ENCODE data around the gene TEX12. TPM values are rescaled to one million over a fixed set of nuclear protein-coding genes. Genes with fewer than 3 reads are reported as not detected.

Gene TEX12
- not detected for total RNA-seq (ENCODE audit: unreplicated experiment)
- long read RNA-seq = 0 reads

- no peaks in the 10 kb centered on the region for H3K27me3 Mint-ChIP-seq (ENCODE audit: unreplicated experiment)
- no peak for TF ChIP-seq CTCF (IDR thresholded peaks at IDR 0.05; ENCODE audit: unreplicated experiment)
- H3K4me3 Mint-ChIP-seq (ENCODE audit: unreplicated experiment) = no peak within 1 kb of the TSS
- no peak within 1 kb of the TSS for H3K27ac Mint-ChIP-seq (ENCODE audit: unreplicated experiment)
- no peak for DNase-seq (ENCODE audit: low spot score)
- H3K36me3 Mint-ChIP-seq (ENCODE audit: low read depth, unreplicated experiment) = no peaks in the 10 kb centered on the region
- H3K9me3 Mint-ChIP-seq (ENCODE audit: unreplicated experiment) = no peaks in the 10 kb centered on the region
- H3K4me1 Mint-ChIP-seq (ENCODE audit: unreplicated experiment) = peaks cover 16% of the 10 kb centered on the region
Observed at GRCh38 chr11:112167145-112167544, at the start of gene TEX12. TEX12 (plus strand) TSS chr11:112167372; CDS start chr11:112169269, 1,897 bp downstream.

GRCh38 chr11:112118176-112118575 is 49.0 kb upstream of the TEX12 start:
- H3K36me3 Mint-ChIP-seq (ENCODE audit: low read depth, unreplicated experiment) = no peaks in the 10 kb centered on the region
- no peak for TF ChIP-seq CTCF (IDR thresholded peaks at IDR 0.05; ENCODE audit: unreplicated experiment)

GRCh38 chr11:112121981-112122615 is 45.1 kb upstream of the TEX12 start:
- TF ChIP-seq CTCF (IDR thresholded peaks at IDR 0.05; ENCODE audit: unreplicated experiment) = no peak
- no peak overlapping the region for H3K27ac Mint-ChIP-seq (ENCODE audit: unreplicated experiment)
- H3K4me1 Mint-ChIP-seq (ENCODE audit: unreplicated experiment) = no peaks in the 10 kb centered on the region
- no peaks in the 10 kb centered on the region for H3K27me3 Mint-ChIP-seq (ENCODE audit: unreplicated experiment)
- no peak for DNase-seq (ENCODE audit: low spot score)
- H3K36me3 Mint-ChIP-seq (ENCODE audit: low read depth, unreplicated experiment) = no peaks in the 10 kb centered on the region
- H3K9me3 Mint-ChIP-seq (ENCODE audit: unreplicated experiment) = no peaks in the 10 kb centered on the region
- no peak overlapping the region for H3K4me3 Mint-ChIP-seq (ENCODE audit: unreplicated experiment)

More at GRCh38 chr11:112118176-112118575, 49.0 kb upstream of the TEX12 start:
- no peak for DNase-seq (ENCODE audit: low spot score)
- no peaks in the 10 kb centered on the region for H3K9me3 Mint-ChIP-seq (ENCODE audit: unreplicated experiment)
- H3K27ac Mint-ChIP-seq (ENCODE audit: unreplicated experiment) = no peak overlapping the region
- H3K4me3 Mint-ChIP-seq (ENCODE audit: unreplicated experiment) = no peak overlapping the region
- H3K4me1 Mint-ChIP-seq (ENCODE audit: unreplicated experiment) = peaks cover 5% of the 10 kb centered on the region
- H3K27me3 Mint-ChIP-seq (ENCODE audit: unreplicated experiment) = no peaks in the 10 kb centered on the region

GRCh38 chr11:112123129-112123528 is 44.0 kb upstream of the TEX12 start:
- DNase-seq (ENCODE audit: low spot score) = no peak
- Mint-ChIP-seq H3K4me3 (ENCODE audit: unreplicated experiment) (no peak overlapping the region), H3K36me3 (ENCODE audit: low read depth, unreplicated experiment) (no peaks in the 10 kb centered on the region), H3K4me1 (ENCODE audit: unreplicated experiment) (no peaks in the 10 kb centered on the region), H3K27me3 (ENCODE audit: unreplicated experiment) (no peaks in the 10 kb centered on the region), H3K9me3 (ENCODE audit: unreplicated experiment) (no peaks in the 10 kb centered on the region), H3K27ac (ENCODE audit: unreplicated experiment) (no peak overlapping the region)
- TF ChIP-seq CTCF (IDR thresholded peaks at IDR 0.05; ENCODE audit: unreplicated experiment) = no peak

GRCh38 chr11:112127056-112127455 is 40.1 kb upstream of the TEX12 start:
- TF ChIP-seq CTCF (IDR thresholded peaks at IDR 0.05; ENCODE audit: unreplicated experiment) = no peak
- no peaks in the 10 kb centered on the region for H3K9me3 Mint-ChIP-seq (ENCODE audit: unreplicated experiment)
- no peak overlapping the region for H3K4me3 Mint-ChIP-seq (ENCODE audit: unreplicated experiment)

More at GRCh38 chr11:112127056-112127455, 40.1 kb upstream of the TEX12 start:
- Mint-ChIP-seq H3K36me3 (ENCODE audit: low read depth, unreplicated experiment) (no peaks in the 10 kb centered on the region), H3K4me1 (ENCODE audit: unreplicated experiment) (no peaks in the 10 kb centered on the region), H3K27me3 (ENCODE audit: unreplicated experiment) (peaks cover 1% of the 10 kb centered on the region), H3K27ac (ENCODE audit: unreplicated experiment) (no peak overlapping the region)
- DNase-seq (ENCODE audit: low spot score) = no peak
